Measurements from ENCODE around the gene WNT1.

WNT1 gene

DNA sequence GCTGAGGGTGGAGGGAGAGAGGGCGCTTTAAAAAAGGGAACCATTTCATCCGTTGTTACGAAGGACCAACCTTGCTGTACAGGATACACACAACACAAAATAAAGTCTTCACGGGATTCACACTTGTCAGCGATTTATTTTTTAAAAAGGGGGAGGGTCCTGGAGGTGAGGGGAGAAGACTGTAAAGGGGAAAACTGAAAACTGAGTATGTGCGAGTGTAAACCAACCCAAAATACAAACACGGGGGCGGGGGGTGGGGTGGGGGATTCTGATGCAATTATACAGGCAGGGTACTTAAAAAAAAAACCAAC lies 41.0 kb downstream of the WNT1 start:
- Histone ChIP-seq H3K4me3 (IDR thresholded peaks at IDR 0.05; ENCODE audit: insufficient read depth, low read depth, low read length) (no peak overlapping the region), H4K20me1 (ENCODE audit: insufficient read depth) (no peaks in the 10 kb centered on the region), H3K27ac (peak overlapping the region; percentile 82), H3K9ac (peak overlapping the region; percentile 73; the same call in 1 of the 2 replicates), H3K79me2 (ENCODE audit: insufficient read depth, low read depth) (peaks cover 11% of the 10 kb centered on the region), H3K4me2 (peak overlapping the region; percentile 69), H3K4me1 (ENCODE audit: low read depth, poor library complexity, severe bottlenecking) (peaks cover 24% of the 10 kb centered on the region), H2AFZ (ENCODE audit: low read depth) (peak overlapping the region; percentile 22; the same call in 1 of the 2 replicates), H3K36me3 (ENCODE audit: insufficient read depth) (no peaks in the 10 kb centered on the region), H3K27me3 (ENCODE audit: insufficient read depth, low read depth) (no peaks in the 10 kb centered on the region)
- TF ChIP-seq, protein P1, sequence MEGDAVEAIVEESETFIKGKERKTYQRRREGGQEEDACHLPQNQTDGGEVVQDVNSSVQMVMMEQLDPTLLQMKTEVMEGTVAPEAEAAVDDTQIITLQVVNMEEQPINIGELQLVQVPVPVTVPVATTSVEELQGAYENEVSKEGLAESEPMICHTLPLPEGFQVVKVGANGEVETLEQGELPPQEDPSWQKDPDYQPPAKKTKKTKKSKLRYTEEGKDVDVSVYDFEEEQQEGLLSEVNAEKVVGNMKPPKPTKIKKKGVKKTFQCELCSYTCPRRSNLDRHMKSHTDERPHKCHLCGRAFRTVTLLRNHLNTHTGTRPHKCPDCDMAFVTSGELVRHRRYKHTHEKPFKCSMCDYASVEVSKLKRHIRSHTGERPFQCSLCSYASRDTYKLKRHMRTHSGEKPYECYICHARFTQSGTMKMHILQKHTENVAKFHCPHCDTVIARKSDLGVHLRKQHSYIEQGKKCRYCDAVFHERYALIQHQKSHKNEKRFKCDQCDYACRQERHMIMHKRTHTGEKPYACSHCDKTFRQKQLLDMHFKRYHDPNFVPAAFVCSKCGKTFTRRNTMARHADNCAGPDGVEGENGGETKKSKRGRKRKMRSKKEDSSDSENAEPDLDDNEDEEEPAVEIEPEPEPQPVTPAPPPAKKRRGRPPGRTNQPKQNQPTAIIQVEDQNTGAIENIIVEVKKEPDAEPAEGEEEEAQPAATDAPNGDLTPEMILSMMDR (conservative IDR thresholded peaks at IDR 0.05; ENCODE audit: low read depth, low read length): no peak

DNA sequence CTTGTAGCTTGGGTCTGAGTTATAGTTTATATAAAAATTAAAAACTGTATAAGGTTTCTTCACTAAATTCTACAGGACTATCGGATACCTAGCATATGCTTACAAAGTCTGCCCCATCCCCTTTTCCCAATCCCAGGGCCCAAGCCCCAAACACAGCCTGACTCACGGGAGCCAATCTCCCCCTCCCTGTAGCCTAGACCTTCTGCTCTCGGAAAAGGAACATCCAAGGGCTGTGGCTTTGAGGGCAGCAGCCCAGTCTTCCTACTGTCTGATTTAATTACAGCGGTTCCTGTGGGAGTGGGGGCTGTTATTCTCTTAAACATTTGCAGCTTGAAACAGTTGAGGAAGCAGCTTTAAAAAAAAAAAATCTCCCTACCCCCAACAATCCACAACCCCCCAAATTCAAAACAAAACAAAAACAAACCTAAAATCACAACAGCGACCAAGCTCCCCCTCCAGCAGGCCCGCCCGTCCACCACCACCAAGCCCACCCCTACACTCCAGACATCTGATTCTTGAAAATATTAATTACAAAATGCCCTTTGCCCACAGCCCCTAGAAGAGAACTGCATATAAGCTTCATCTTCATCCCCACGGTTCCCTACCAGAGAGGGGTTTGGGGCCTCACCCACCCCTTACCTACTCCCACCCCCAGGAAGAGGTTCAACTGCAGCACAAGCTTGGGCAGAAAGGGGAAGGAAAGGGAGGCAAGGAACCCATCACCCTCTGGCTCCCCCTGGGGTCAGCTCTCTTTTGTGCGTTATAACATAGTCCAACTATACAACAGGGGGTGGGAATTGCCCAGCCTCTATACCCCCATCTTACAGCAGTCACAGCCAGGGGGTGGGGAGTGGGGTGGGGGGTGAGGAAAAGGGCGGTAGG lies 41.6 kb downstream of the WNT1 start:
- H2AFZ ChIP-seq (ENCODE audit: low read depth): no peak overlapping the region
- H3K9ac ChIP-seq: no peak overlapping the region; the same call in 1 of the 2 replicates
- H3K27me3 ChIP-seq (ENCODE audit: insufficient read depth, low read depth): no peaks in the 10 kb centered on the region
- peaks cover 11% of the 10 kb centered on the region for H3K79me2 ChIP-seq (ENCODE audit: insufficient read depth, low read depth)
- H3K4me2 ChIP-seq: peak overlapping the region; percentile 69
- peak overlapping the region; percentile 82 for H3K27ac ChIP-seq
- TF ChIP-seq, protein P1 (conservative IDR thresholded peaks at IDR 0.05; ENCODE audit: low read depth, low read length): peak; percentile 43
- H3K4me3 ChIP-seq (IDR thresholded peaks at IDR 0.05; ENCODE audit: insufficient read depth, low read depth, low read length): no peak overlapping the region
- H3K4me1 ChIP-seq (ENCODE audit: low read depth, poor library complexity, severe bottlenecking): peaks cover 24% of the 10 kb centered on the region
- H3K36me3 ChIP-seq (ENCODE audit: insufficient read depth): no peaks in the 10 kb centered on the region
- no peaks in the 10 kb centered on the region for H4K20me1 ChIP-seq (ENCODE audit: insufficient read depth)

DNA sequence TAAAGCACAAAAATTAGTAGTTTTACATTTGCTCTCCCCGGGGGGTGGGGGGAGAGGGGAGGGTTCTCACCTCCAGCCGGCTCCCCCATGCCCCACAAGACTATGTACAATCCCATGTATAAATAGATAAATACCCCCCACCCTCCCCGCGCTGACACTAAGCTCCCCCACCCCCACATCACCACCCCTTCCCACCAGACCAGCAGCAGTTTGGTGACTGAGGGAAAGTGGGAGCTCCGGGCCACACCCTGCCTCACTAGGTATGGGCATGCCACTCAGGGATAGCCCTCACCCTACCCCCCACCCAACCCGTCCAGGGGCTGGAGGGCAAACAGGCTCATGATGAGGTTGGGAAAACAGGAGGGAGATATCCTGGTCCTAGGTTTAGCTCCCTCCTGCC lies 42.3 kb downstream of the WNT1 start:
- Histone ChIP-seq H3K79me2 (ENCODE audit: insufficient read depth, low read depth) (peaks cover 11% of the 10 kb centered on the region), H2AFZ (ENCODE audit: low read depth) (no peak overlapping the region), H4K20me1 (ENCODE audit: insufficient read depth) (no peaks in the 10 kb centered on the region), H3K27me3 (ENCODE audit: insufficient read depth, low read depth) (no peaks in the 10 kb centered on the region), H3K4me3 (IDR thresholded peaks at IDR 0.05; ENCODE audit: insufficient read depth, low read depth, low read length) (no peak overlapping the region), H3K4me1 (ENCODE audit: low read depth, poor library complexity, severe bottlenecking) (peaks cover 24% of the 10 kb centered on the region), H3K4me2 (no peak overlapping the region), H3K36me3 (ENCODE audit: insufficient read depth) (no peaks in the 10 kb centered on the region), H3K27ac (no peak overlapping the region), H3K9ac (no peak overlapping the region)
- TF ChIP-seq, protein P1 (conservative IDR thresholded peaks at IDR 0.05; ENCODE audit: low read depth, low read length): no peak

DNA sequence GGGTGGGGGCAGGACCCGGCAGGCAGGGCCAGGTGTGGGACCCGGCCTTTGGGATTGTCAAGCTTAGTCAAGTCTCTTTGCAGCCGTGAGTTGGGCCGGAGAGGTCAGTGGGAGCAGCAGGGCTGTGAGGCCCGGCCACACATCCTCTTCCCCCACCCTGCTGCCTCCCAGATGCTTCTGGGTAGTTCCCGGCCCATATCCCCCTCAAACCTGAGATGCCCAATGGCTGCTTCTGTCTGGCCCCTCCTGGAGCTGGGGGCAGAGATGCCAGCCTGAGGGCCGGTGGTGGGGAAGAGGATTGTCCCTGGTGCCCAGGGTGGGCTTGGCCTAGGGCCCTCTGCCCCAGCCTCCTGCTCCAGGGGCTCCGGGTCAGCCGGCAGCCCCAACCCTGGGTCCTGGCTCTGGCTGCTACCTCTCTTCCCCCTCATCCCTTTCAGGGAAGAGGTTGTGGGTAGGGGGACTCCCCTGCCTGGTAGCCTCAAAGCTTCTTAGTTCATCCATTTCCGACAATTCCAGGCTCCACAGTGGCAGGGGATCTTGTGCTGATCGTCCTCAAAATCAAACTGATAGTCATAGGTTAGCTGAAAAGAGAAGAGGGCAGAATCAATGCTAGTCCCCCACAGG lies 43.3 kb downstream of the WNT1 start:
- Histone ChIP-seq H3K27ac (no peak overlapping the region), H3K4me1 (ENCODE audit: low read depth, poor library complexity, severe bottlenecking) (peaks cover 23% of the 10 kb centered on the region), H3K27me3 (ENCODE audit: insufficient read depth, low read depth) (no peaks in the 10 kb centered on the region), H3K4me2 (no peak overlapping the region), H3K36me3 (ENCODE audit: insufficient read depth) (no peaks in the 10 kb centered on the region), H4K20me1 (ENCODE audit: insufficient read depth) (no peaks in the 10 kb centered on the region), H3K9ac (no peak overlapping the region), H3K4me3 (IDR thresholded peaks at IDR 0.05; ENCODE audit: insufficient read depth, low read depth, low read length) (no peak overlapping the region), H3K79me2 (ENCODE audit: insufficient read depth, low read depth) (peaks cover 11% of the 10 kb centered on the region), H2AFZ (ENCODE audit: low read depth) (no peak overlapping the region)
- TF ChIP-seq, protein P1 (conservative IDR thresholded peaks at IDR 0.05; ENCODE audit: low read depth, low read length): no peak
